Renal pelvis (tissue), 4 donors: ENCODE data around the gene SFI1. TPM values are rescaled to one million over a fixed set of nuclear protein-coding genes. Genes with fewer than 3 reads are reported as not detected.
A peak's percentile ranks its signal among the peaks of the same experiment; 100 is the strongest.
"Not testable (repeated sequence)": the region's sequence is repeated elsewhere in the genome, so short reads cannot be mapped to it uniquely, and the experiment has no call there.

Experiments
- DNase-seq: peaks from one replicate; pipeline ENCODE4 v3.0.0-alpha.2; 2013
- polyA plus RNA-seq, 3 donors: library from polyadenylated mRNA; unstranded; fragments of 120-200 nt; gene quantifications; one replicate each; pipeline ENCODE4 v1.2.1, GENCODE V29; 2013; ENCODE audit not compliant: insufficient read length in 3 of 3

Gene SFI1
- polyA plus RNA-seq, 3 donors = 20.8 to 38.5 (median 35.1) TPM

- DNase-seq = no peak
Observed at GRCh38 chr22:31584804-31585160, 88.4 kb downstream of the SFI1 start.

- no peak for DNase-seq
Observed at GRCh38 chr22:31585161-31585859, 89.0 kb downstream of the SFI1 start.

- DNase-seq = peak; percentile 82
Observed at GRCh38 chr22:31586137-31586920, 90.0 kb downstream of the SFI1 start.

GRCh38 chr22:31588970-31589675, 92.8 kb downstream of the SFI1 start:
- no peak for DNase-seq

GRCh38 chr22:31590161-31590560, 93.8 kb downstream of the SFI1 start:
- not testable (repeated sequence) for DNase-seq

GRCh38 chr22:31595271-31595670, 98.9 kb downstream of the SFI1 start:
- DNase-seq = no peak

GRCh38 chr22:31602259-31602952, 106.1 kb downstream of the SFI1 start:
- DNase-seq = peak; percentile 55

GRCh38 chr22:31603081-31603525, 106.8 kb downstream of the SFI1 start:
- DNase-seq = no peak

GRCh38 chr22:31603574-31603973, 107.2 kb downstream of the SFI1 start:
- no peak for DNase-seq

- DNase-seq = no peak
Observed at GRCh38 chr22:31604137-31604705, 107.9 kb downstream of the SFI1 start.

- DNase-seq = no peak
Observed at GRCh38 chr22:31604746-31605705, 108.7 kb downstream of the SFI1 start.

GRCh38 chr22:31605851-31606585, 109.7 kb downstream of the SFI1 start:
- no peak for DNase-seq

GRCh38 chr22:31607696-31608095, 111.4 kb downstream of the SFI1 start:
- no peak for DNase-seq

GRCh38 chr22:31609716-31610115, 113.4 kb downstream of the SFI1 start:
- no peak for DNase-seq

- no peak for DNase-seq
Observed at GRCh38 chr22:31610611-31611010, 114.3 kb downstream of the SFI1 start.

- no peak for DNase-seq
Observed at GRCh38 chr22:31611061-31611760, 114.9 kb downstream of the SFI1 start.

- no peak for DNase-seq
Observed at GRCh38 chr22:31612891-31613285, 116.6 kb downstream of the SFI1 start.

GRCh38 chr22:31613286-31613903, 117.1 kb downstream of the SFI1 start:
- DNase-seq = no peak

GRCh38 chr22:31613904-31614296, 117.6 kb downstream of the SFI1 start:
- DNase-seq = no peak
